OCI-LY3 (cell line): ENCODE data around the gene PRKAG3.

Source experiments
- CTCF ChIP-seq: fragments of 200-600, 300-600 bp; sonication (generic); IDR thresholded peaks from 2 replicates; pipeline ENCODE4 v1.5.1; 2014; ENCODE audit warnings: antibody characterized with exemption, low read length, low read depth
- EZH2phosphoT487 ChIP-seq: fragments of 200-600 bp; shearing (Covaris generic); IDR thresholded peaks from 2 replicates; pipeline ENCODE4 v1.6.1; 2018; ENCODE audit warnings: antibody characterized with exemption, mixed run types, low read depth

DNA sequence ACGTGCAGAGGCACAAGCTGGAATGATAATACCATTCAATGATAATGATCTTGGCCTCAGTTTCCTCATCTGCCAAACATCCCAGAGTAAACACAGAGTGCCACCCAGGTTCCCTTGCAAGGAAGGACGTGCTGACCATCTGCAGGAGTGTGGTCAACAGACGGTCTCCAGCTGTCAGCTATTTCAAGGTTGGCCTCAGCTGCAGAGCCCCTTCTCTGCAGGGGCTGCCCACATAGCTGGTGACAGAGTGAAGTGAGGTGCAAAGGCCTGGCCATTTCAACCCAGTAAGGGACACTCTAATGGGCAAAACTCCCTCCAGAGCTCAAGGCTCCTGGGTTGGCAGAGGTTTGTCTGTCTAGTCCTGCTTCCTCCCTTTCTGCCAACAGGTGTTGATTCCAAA lies 19.7 kb upstream of the PRKAG3 start:
- TF ChIP-seq CTCF, result no peak
- no peak for TF ChIP-seq EZH2phosphoT487
